SK-N-SH (cell line): Measurements from ENCODE around the gene TNRC6A. TPM values are rescaled to one million over a fixed set of nuclear protein-coding genes. Genes with fewer than 3 reads are reported as not detected.

Experiments used
- CTCF ChIA-PET: fragments of 300-600, 350-600 bp; formaldehyde crosslinking; extraction: SDS; loops from one replicate; lab custom pipeline; 2021; lab: Yijun Ruan, JAX
- POLR2A ChIA-PET: fragments of 350-600 bp; sonication (Branson Sonifier 250); formaldehyde crosslinking; extraction: SDS; loops from one replicate; lab custom pipeline; 2020; ENCODE audit warnings: antibody characterized with exemption, inconsistent platforms; lab: Yijun Ruan, JAX
- DNase-seq: peaks from one replicate; pipeline ENCODE4 v3.0.0; 2012
- H2AFZ ChIP-seq: fragments of 200-600 bp; sonication (generic); 2 replicates; pipeline ENCODE4 v1.8.1; 2016; ENCODE audit warnings: antibody characterized with exemption, mild to moderate bottlenecking, low read depth
- H3F3A ChIP-seq: fragments of 200-600 bp; sonication (generic); replicated peaks from 2 replicates; pipeline ENCODE3; 2016; ENCODE audit warnings: antibody characterized with exemption, mild to moderate bottlenecking; ENCODE audit not compliant: insufficient read depth
- H3K27ac ChIP-seq, 2 experiments: fragments of 200-500 bp in 1 of 2; fragments of 200-600 bp in 1 of 2; sonication (Bioruptor generic) in 1 of 2; sonication (generic), shearing (Covaris generic) in 1 of 2; 2 replicates each; pipeline versions ENCODE4 v1.5.1 to v1.6.1; 2014 to 2016; ENCODE audit warnings: low read depth in 2 of 2, inconsistent platforms in 1 of 2, low read length in 1 of 2, mild to moderate bottlenecking in 1 of 2, mixed read lengths in 1 of 2
- H3K27me3 ChIP-seq: fragments of 200-600 bp; sonication (generic), shearing (Covaris generic); 2 replicates; pipeline ENCODE4 v1.6.1; 2016; ENCODE audit warnings: mixed run types; ENCODE audit not compliant: insufficient read depth
- H3K36me3 ChIP-seq, 2 experiments: fragments of 200-500 bp in 1 of 2; fragments of 200-600 bp in 1 of 2; sonication (Bioruptor generic) in 1 of 2; sonication (generic) in 1 of 2; replicated peaks in 1 of 2; 2 replicates each; pipeline versions ENCODE3 to v1.5.1; 2014 to 2016; ENCODE audit warnings: low read length in 1 of 2, mild to moderate bottlenecking in 1 of 2; ENCODE audit not compliant: insufficient read depth in 2 of 2, control insufficient read depth in 1 of 2
- H3K4me1 ChIP-seq, 2 experiments: fragments of 200-500 bp in 1 of 2; fragments of 200-600 bp in 1 of 2; sonication (Bioruptor generic) in 1 of 2; sonication (generic), shearing (Covaris generic) in 1 of 2; 2 replicates each; pipeline versions ENCODE4 v1.5.1 to v1.6.1; 2014 to 2016; ENCODE audit warnings: low read depth in 1 of 2, low read length in 1 of 2, mixed run types in 1 of 2; ENCODE audit not compliant: insufficient read depth in 2 of 2, control insufficient read depth in 1 of 2
- H3K4me2 ChIP-seq: fragments of 200-600 bp; sonication (generic), shearing (Covaris generic); 2 replicates; pipeline ENCODE4 v1.6.1; 2017; ENCODE audit warnings: mixed run types
- H3K4me3 ChIP-seq, 2 experiments: fragments of 200-500 bp in 1 of 2; fragments of 200-600 bp in 1 of 2; sonication (Bioruptor generic) in 1 of 2; sonication (generic), shearing (Covaris generic) in 1 of 2; 2 replicates each; pipeline versions ENCODE4 v1.5.1 to v1.8.1; 2014 to 2016; ENCODE audit warnings: low read depth in 2 of 2, inconsistent platforms in 1 of 2, low read length in 1 of 2, mild to moderate bottlenecking in 1 of 2, mixed read lengths in 1 of 2, moderate library complexity in 1 of 2
- H3K79me2 ChIP-seq: fragments of 200-600 bp; sonication (generic); 2 replicates; pipeline ENCODE4 v1.8.1; 2017; ENCODE audit warnings: mild to moderate bottlenecking; ENCODE audit not compliant: insufficient read depth
- H3K9ac ChIP-seq: fragments of 200-600 bp; sonication (generic); 2 replicates; pipeline ENCODE4 v1.6.1; 2017; ENCODE audit warnings: mixed run types
- H3K9me2 ChIP-seq: fragments of 200-600 bp; sonication (generic); 2 replicates; pipeline ENCODE4 v1.6.1; 2017; ENCODE audit warnings: mixed run types
- H3K9me3 ChIP-seq: fragments of 200-600 bp; sonication (generic); 2 replicates; pipeline ENCODE4 v1.6.1; 2017; ENCODE audit warnings: mixed run types, mild to moderate bottlenecking, moderate library complexity
- H4K20me1 ChIP-seq: fragments of 200-600 bp; sonication (generic); 2 replicates; pipeline ENCODE4 v1.6.1; 2017; ENCODE audit warnings: mild to moderate bottlenecking, mixed run types; ENCODE audit not compliant: insufficient read depth
- CHD2 ChIP-seq: fragments of 150-350 bp; IDR thresholded peaks from 2 replicates; pipeline ENCODE4 v1.6.1; 2018; ENCODE audit warnings: low read length; ENCODE audit not compliant: partially characterized antibody
- EZH2phosphoT487 ChIP-seq: fragments of 200-600 bp; sonication (generic); IDR thresholded peaks from 2 replicates; pipeline ENCODE4 v1.6.1; 2017; ENCODE audit warnings: low read depth, mixed run types, mild to moderate bottlenecking, antibody characterized with exemption, moderate library complexity, borderline replicate concordance
- FOXJ3 ChIP-seq: sonication (generic); formaldehyde crosslinking; IDR thresholded peaks from 2 replicates; pipeline ENCODE4 v1.5.1; 2020; ENCODE audit warnings: mild to moderate bottlenecking, missing genetic modification reagents
- GABPA ChIP-seq: IDR thresholded peaks from 2 replicates; pipeline ENCODE4 v1.4.0; 2012; ENCODE audit warnings: low read depth, mild to moderate bottlenecking
- MXI1 ChIP-seq: IDR thresholded peaks from 2 replicates; pipeline ENCODE4 v1.6.1; 2012; ENCODE audit warnings: mild to moderate bottlenecking, low read depth, low read length, improper control_type of control experiment
- PBX3 ChIP-seq: IDR thresholded peaks from 2 replicates; pipeline ENCODE4; 2012
- RCOR1 ChIP-seq: fragments of 150-350 bp; IDR thresholded peaks from 2 replicates; pipeline ENCODE4 v1.6.1; 2017; ENCODE audit warnings: antibody characterized with exemption, low read length
- RFX5 ChIP-seq: IDR thresholded peaks from 2 replicates; pipeline ENCODE4 v1.6.1; 2012; ENCODE audit warnings: mild to moderate bottlenecking, improper control_type of control experiment, low read length
- SIN3A ChIP-seq: IDR thresholded peaks from 2 replicates; pipeline ENCODE4 v1.6.1; 2012; ENCODE audit warnings: low read depth, mild to moderate bottlenecking, low read length, moderate library complexity, borderline replicate concordance
- SMC3 ChIP-seq: IDR thresholded peaks from 2 replicates; pipeline ENCODE4 v1.6.1; 2012; ENCODE audit warnings: low read depth, low read length, improper control_type of control experiment
- TAF1 ChIP-seq: IDR thresholded peaks from 2 replicates; pipeline ENCODE4 v1.6.1; 2012; ENCODE audit warnings: low read depth, mild to moderate bottlenecking, low read length, moderate library complexity, borderline replicate concordance
- TCF12 ChIP-seq: IDR thresholded peaks from 2 replicates; pipeline ENCODE4 v1.4.0; 2012
- YY1 ChIP-seq: IDR thresholded peaks from 2 replicates; pipeline ENCODE4 v1.4.0; 2012; ENCODE audit warnings: low read depth, mild to moderate bottlenecking
- WGBS: methylation state at CpG from one replicate; pipeline ENCODE4 v1.1.6; 2017; ENCODE audit warnings: low lambda C conversion rate; 5-methylcytosine and 5-hydroxymethylcytosine counted together
- polyA plus RNA-seq, 3 experiments: library from polyadenylated mRNA; depleted of rRNA; stranded (reverse); fragments of >200 nt; gene quantifications; 2 replicates each; pipeline ENCODE4 v1.2.3, GENCODE V29; 2012
- TF ChIP-seq, protein P1 (sequence below): fragments of 200-600 bp; sonication (generic); IDR thresholded peaks from 2 replicates; pipeline ENCODE4 v1.6.1; 2017; ENCODE audit warnings: antibody characterized with exemption, mild to moderate bottlenecking, moderate library complexity

The TNRC6A gene
- polyA plus RNA-seq, 1 of the 3 experiments (the other 2 are of a cell fraction): 32.5 TPM

- no peaks in the 10 kb centered on the region for H3K27me3 ChIP-seq
- no peak overlapping the region for H2AFZ ChIP-seq
- peaks cover 50 to 58% of the 10 kb centered on the region in 2 experiments for H3K36me3 ChIP-seq
- no peak for TF ChIP-seq SMC3
- TF ChIP-seq SIN3A: no peak
- TF ChIP-seq, protein P1, sequence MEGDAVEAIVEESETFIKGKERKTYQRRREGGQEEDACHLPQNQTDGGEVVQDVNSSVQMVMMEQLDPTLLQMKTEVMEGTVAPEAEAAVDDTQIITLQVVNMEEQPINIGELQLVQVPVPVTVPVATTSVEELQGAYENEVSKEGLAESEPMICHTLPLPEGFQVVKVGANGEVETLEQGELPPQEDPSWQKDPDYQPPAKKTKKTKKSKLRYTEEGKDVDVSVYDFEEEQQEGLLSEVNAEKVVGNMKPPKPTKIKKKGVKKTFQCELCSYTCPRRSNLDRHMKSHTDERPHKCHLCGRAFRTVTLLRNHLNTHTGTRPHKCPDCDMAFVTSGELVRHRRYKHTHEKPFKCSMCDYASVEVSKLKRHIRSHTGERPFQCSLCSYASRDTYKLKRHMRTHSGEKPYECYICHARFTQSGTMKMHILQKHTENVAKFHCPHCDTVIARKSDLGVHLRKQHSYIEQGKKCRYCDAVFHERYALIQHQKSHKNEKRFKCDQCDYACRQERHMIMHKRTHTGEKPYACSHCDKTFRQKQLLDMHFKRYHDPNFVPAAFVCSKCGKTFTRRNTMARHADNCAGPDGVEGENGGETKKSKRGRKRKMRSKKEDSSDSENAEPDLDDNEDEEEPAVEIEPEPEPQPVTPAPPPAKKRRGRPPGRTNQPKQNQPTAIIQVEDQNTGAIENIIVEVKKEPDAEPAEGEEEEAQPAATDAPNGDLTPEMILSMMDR: no peak
- no peak for TF ChIP-seq TAF1
- TF ChIP-seq RCOR1: no peak
- TF ChIP-seq GABPA: no peak
- peaks cover 35% of the 10 kb centered on the region for H4K20me1 ChIP-seq
- peaks cover 90% of the 10 kb centered on the region for H3K79me2 ChIP-seq
- no peak for DNase-seq
- H3K4me3 ChIP-seq: no peak overlapping the region
- peaks cover 8% of the 10 kb centered on the region for H3F3A ChIP-seq
- ChIA-PET CTCF (no interaction called here), POLR2A (interaction anchor here (0.6 kb wide), 1 partner anchor 1580 kb away, joined by 3 read pairs; no protein-coding TSS in a partner anchor)
- 94% methylated on average over 5 of the region's 5 CpGs for WGBS
- H3K9me2 ChIP-seq: no peaks in the 10 kb centered on the region
- no peaks in the 10 kb centered on the region for H3K9me3 ChIP-seq
- H3K4me1 ChIP-seq: no peaks in the 10 kb centered on the region; a peak in 1 of 4 replicates
- peak overlapping the region in 1 of 2 experiments; percentile 43; a peak in 2 of 4 replicates for H3K27ac ChIP-seq
- no peak overlapping the region for H3K4me2 ChIP-seq
- no peak overlapping the region for H3K9ac ChIP-seq
Observed at GRCh38 chr16:24769806-24770205, 40.4 kb downstream of the TNRC6A start.

DNA sequence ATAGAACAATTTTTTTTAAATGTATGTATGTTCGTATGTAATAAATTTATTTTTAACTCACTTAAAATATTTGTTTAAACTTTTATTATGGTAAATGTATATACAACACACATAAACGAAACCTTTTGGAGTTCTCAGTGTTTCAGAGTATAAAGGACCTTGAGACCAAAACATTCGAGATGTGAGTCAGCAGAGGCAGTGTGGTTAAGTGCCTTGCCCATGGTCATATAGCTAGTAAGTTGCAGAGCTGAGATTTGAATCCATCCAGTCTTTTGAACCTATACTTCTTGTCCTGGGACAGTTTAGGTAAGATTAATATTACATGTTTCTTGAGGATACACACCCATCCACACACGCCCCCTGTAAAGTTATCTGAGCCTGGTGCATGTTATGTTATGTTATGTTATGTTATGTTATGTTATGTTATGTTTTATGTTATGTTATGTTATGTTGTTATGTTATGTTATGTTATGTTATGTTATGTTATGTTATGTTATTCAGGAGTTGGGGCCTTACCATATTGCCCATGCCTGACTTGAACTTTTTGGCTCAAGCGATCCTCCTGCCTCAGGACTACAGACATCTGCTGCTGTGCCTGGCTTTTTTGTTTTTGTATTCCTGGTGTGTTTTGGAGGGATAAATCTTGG lies 41.8 kb downstream of the TNRC6A start:
- POLR2A ChIA-PET: no interaction called here
- H3K4me2 ChIP-seq: no peak overlapping the region
- H3K27me3 ChIP-seq: no peaks in the 10 kb centered on the region
- no peak overlapping the region for H2AFZ ChIP-seq
- CTCF ChIA-PET: no interaction called here
- no peak overlapping the region for H3K27ac ChIP-seq
- H3K4me3 ChIP-seq: no peak overlapping the region
- H3K9ac ChIP-seq: no peak overlapping the region
- H3K9me2 ChIP-seq: no peaks in the 10 kb centered on the region
- TF ChIP-seq YY1 (no peak), MXI1 (no peak), CHD2 (no peak), PBX3 (no peak), RFX5 (no peak), EZH2phosphoT487 (no peak), TCF12 (no peak), FOXJ3 (CRISPR knock-in tag) (no peak)
- H3K9me3 ChIP-seq: no peaks in the 10 kb centered on the region
- H3K79me2 ChIP-seq: peaks cover 93% of the 10 kb centered on the region
- DNase-seq: no peak
- H4K20me1 ChIP-seq: peaks cover 48% of the 10 kb centered on the region
- WGBS: 84% methylated on average over 5 of the region's 5 CpGs
- H3F3A ChIP-seq: peaks cover 4% of the 10 kb centered on the region
- peaks cover 0 to 4% of the 10 kb centered on the region in 2 experiments; a peak in 2 of 4 replicates for H3K4me1 ChIP-seq
- H3K36me3 ChIP-seq: peaks cover 44 to 64% of the 10 kb centered on the region in 2 experiments
